ENCODE data around the gene CBLL1. TPM values are rescaled to one million over a fixed set of nuclear protein-coding genes. Genes with fewer than 3 reads are reported as not detected.

The CBLL1 gene
- total RNA-seq, 4 donors from 2014 or later, result 32.2 to 66.4 (median 42.6) TPM

DNA sequence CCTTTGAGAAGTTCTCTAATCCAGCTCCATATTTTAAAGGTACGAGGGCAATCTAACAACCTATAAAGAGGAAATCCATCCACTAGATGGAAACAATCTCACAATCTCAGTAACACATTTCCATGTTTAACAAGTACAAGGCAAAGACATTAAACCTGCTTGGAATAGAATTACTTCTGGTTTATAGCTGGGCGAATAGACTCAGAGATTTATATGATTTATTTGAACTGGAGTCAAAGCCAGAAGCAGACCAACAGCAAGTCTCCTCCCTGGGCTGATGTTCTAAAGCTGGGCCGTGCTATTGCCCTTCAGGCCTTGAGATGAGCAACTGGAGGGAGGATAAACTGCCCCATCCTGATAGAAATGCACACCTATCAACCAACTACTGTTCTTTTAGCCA, 33.8 kb downstream of the CBLL1 start:
- TF ChIP-seq, protein P1, sequence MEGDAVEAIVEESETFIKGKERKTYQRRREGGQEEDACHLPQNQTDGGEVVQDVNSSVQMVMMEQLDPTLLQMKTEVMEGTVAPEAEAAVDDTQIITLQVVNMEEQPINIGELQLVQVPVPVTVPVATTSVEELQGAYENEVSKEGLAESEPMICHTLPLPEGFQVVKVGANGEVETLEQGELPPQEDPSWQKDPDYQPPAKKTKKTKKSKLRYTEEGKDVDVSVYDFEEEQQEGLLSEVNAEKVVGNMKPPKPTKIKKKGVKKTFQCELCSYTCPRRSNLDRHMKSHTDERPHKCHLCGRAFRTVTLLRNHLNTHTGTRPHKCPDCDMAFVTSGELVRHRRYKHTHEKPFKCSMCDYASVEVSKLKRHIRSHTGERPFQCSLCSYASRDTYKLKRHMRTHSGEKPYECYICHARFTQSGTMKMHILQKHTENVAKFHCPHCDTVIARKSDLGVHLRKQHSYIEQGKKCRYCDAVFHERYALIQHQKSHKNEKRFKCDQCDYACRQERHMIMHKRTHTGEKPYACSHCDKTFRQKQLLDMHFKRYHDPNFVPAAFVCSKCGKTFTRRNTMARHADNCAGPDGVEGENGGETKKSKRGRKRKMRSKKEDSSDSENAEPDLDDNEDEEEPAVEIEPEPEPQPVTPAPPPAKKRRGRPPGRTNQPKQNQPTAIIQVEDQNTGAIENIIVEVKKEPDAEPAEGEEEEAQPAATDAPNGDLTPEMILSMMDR (IDR thresholded peaks at IDR 0.05), result no peak
- TF ChIP-seq POLR2A (IDR thresholded peaks at IDR 0.05), result no peak
- no peak overlapping the region for H3K4me3 ChIP-seq (ENCODE audit: low read depth, poor library complexity, severe bottlenecking)
- intact Hi-C loops (cut with DNase I; ENCODE audit: low total_unique reads), result no loop called here
- WGBS, 2 donors, result 66 to 75% methylated on average over 3 of the region's 3 CpGs
- DNase-seq (ENCODE audit: low spot score in 2 of 2), result no peak

DNA sequence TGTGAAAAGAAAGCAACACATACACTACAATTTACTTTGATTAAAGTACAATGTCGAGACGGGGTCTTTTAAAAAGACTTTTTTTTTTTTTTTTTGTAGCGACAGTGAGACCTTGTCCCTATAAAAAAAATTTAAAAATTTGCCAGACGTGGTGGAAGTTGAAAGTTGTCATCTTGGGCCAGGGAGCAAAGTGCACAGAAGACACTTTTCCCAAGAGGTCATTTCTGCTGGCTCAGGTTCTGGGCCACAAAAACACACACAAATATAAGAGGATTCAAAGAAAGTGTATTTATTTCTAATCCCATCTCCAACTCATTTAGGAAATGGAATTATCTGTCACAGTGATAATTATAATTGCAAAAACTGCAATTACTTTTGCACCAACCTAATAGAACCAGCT, 34.3 kb downstream of the CBLL1 start:
- no peak for TF ChIP-seq POLR2A (IDR thresholded peaks at IDR 0.05)
- TF ChIP-seq, protein P1 (IDR thresholded peaks at IDR 0.05), result no peak
- 89 to 92% methylated on average over 4 of the region's 4 CpGs for WGBS, 2 donors
- intact Hi-C loops (cut with DNase I; ENCODE audit: low total_unique reads), result no loop called here
- no peak overlapping the region for H3K4me3 ChIP-seq (ENCODE audit: low read depth, poor library complexity, severe bottlenecking)
- DNase-seq (ENCODE audit: low spot score in 2 of 2), result no peak

DNA sequence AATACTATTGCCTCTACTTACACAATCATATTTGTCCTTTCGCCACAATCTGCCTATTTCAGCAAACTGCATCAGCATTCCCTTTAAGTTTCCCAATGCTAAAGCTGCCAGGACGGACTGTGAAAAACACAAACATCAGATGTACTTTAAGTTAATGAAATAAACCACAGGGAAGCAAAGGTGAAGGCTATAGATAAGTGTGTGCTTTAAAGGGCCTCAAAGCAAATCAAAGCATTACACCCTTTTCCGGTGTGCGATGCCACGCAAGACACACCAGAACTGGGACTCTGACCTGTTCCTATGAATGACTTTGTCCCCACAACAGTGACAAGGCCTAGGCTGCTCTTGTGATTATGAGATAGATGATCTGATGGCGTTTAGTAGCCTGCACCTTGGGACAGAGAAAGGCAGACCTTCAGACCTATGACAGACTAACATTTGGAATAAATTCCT, 35.7 kb downstream of the CBLL1 start:
- H3K4me3 ChIP-seq (ENCODE audit: low read depth, poor library complexity, severe bottlenecking), result no peak overlapping the region
- TF ChIP-seq POLR2A (IDR thresholded peaks at IDR 0.05), result no peak
- TF ChIP-seq, protein P1 (IDR thresholded peaks at IDR 0.05), result no peak
- intact Hi-C loops (cut with DNase I; ENCODE audit: low total_unique reads), result no loop called here
- no peak for DNase-seq (ENCODE audit: low spot score in 2 of 2)
- 76 to 95% methylated on average over 6 of the region's 6 CpGs for WGBS, 2 donors

DNA sequence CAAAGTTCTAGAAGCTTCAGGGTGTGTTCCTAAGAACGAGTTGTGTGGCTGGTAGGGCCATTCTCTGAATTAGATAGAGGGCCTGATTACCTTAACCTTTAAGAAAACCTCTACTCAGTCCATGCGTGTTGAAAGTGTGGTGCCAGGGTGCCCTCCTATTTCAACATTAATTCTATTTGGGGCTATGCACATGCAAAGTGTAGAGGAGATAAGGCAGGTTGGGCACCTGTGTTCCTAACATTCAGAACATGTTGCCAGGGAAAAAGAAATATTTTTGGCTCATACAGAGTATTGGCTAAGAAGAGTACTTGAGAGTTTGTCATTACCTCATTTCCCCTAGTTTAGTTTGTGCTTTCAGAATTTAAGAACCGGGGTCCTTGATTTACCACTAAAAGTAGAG, 38.4 kb downstream of the CBLL1 start:
- 53 to 55% methylated on average over 3 of the region's 3 CpGs for WGBS, 2 donors
- no peak overlapping the region for H3K4me3 ChIP-seq (ENCODE audit: low read depth, poor library complexity, severe bottlenecking)
- TF ChIP-seq POLR2A (IDR thresholded peaks at IDR 0.05), result no peak
- TF ChIP-seq, protein P1 (IDR thresholded peaks at IDR 0.05), result no peak
- intact Hi-C loops (cut with DNase I; ENCODE audit: low total_unique reads), result no loop called here
- DNase-seq (ENCODE audit: low spot score in 2 of 2), result no peak

DNA sequence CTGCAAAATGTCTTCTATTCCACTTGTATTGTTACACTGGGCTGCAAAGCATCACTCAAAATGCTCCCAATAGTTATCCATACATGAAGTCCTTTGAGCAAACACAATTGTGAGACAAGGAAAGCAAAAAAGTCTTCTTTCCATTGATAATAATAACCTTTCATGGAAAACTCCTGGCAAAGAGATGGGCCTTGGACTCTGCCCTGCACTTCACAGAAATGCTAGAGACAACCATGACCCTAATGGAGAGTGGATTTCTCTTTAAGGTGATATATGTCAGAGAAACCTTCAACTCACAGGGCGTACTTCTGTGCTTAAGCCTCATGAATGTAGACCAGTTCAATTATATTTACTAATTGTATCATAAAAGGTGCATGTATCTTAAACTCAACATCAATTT, 39.7 kb downstream of the CBLL1 start:
- TF ChIP-seq, protein P1 (IDR thresholded peaks at IDR 0.05), result no peak
- no peak for TF ChIP-seq POLR2A (IDR thresholded peaks at IDR 0.05)
- intact Hi-C loops (cut with DNase I; ENCODE audit: low total_unique reads), result no loop called here
- 80 to 97% methylated on average over 1 of the region's 1 CpG for WGBS, 2 donors
- H3K4me3 ChIP-seq (ENCODE audit: low read depth, poor library complexity, severe bottlenecking), result no peak overlapping the region
- no peak for DNase-seq (ENCODE audit: low spot score in 2 of 2)

DNA sequence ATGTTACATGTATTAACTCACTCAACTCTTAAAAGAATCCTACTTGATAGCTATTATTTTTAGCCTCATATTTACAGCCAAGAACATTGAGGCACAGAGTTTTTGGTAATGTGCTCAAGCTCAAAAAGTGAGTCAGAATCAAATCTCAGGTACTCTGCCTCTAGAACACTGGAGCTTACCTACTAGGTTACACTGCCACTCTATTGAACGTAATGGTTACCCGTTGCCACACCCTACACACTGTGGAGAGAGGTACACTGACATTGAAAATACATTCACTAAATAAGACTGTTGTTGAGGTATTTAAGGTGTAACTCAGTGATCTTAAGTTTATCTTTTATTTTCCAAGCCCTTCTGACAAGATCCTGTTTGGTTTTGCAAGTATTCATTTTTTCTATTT, 41.2 kb downstream of the CBLL1 start:
- TF ChIP-seq, protein P1 (IDR thresholded peaks at IDR 0.05), result no peak
- no peak for TF ChIP-seq POLR2A (IDR thresholded peaks at IDR 0.05)
- no peak for DNase-seq (ENCODE audit: low spot score in 2 of 2)
- H3K4me3 ChIP-seq (ENCODE audit: low read depth, poor library complexity, severe bottlenecking), result no peak overlapping the region
- intact Hi-C loops (cut with DNase I; ENCODE audit: low total_unique reads), result no loop called here
- 81 to 86% methylated on average over 2 of the region's 2 CpGs for WGBS, 2 donors
